GM12892 (cell line): ENCODE measurements around the gene UNC119.

Source experiments
- DNase-seq: peaks from one replicate; pipeline ENCODE4 v3.0.0; 2011; ENCODE audit not compliant: insufficient read length
- FAIRE-seq: peaks from 2 replicates; lab custom pipeline; 2011; peaks lifted over from hg19 to GRCh38; lab: Jason Lieb, UNC
- POLR2A ChIP-seq: IDR thresholded peaks from 2 replicates; pipeline ENCODE4 v1.6.1; 2011; ENCODE audit warnings: low read depth, low read length, control low read depth
- POLR2AphosphoS5 ChIP-seq: IDR thresholded peaks from 2 replicates; pipeline ENCODE4 v1.6.1; 2011; ENCODE audit warnings: low read depth, low read length, control low read depth
- TAF1 ChIP-seq: IDR thresholded peaks from 2 replicates; pipeline ENCODE4 v1.6.1; 2011; ENCODE audit warnings: low read depth, mild to moderate bottlenecking, control low read depth, low read length, borderline replicate concordance

UNC119 gene

GRCh38 chr17:28570716-28571360 lies 18.4 kb upstream of the UNC119 start:
- FAIRE-seq (peak; percentile 92), DNase-seq (peak; percentile 48)
- TF ChIP-seq POLR2A (no peak), TAF1 (0 out of 2 replicates have a peak, but pooled peaks have one; percentile 19), POLR2AphosphoS5 (no peak; the same call in 1 of the 2 replicates)

GRCh38 chr17:28569446-28569845 lies 17.0 kb upstream of the UNC119 start:
- FAIRE-seq (no peak), DNase-seq (no peak)
- TF ChIP-seq POLR2AphosphoS5 = no peak
- no peak for TF ChIP-seq POLR2A
- no peak for TF ChIP-seq TAF1

- TF ChIP-seq TAF1 (no peak), POLR2AphosphoS5 (no peak), POLR2A (no peak; the same call in 1 of the 2 replicates)
- DNase-seq (peak; percentile 31), FAIRE-seq (peak; percentile 69)
These were observed 15.2 kb upstream of the UNC119 start for GRCh38 chr17:28567604-28568003.

- no peak for DNase-seq
- no peak for FAIRE-seq
- TF ChIP-seq TAF1 (no peak), POLR2AphosphoS5 (no peak), POLR2A (no peak)
These were observed 11.1 kb upstream of the UNC119 start for GRCh38 chr17:28563475-28563874.

GRCh38 chr17:28555022-28555421 lies 2.6 kb upstream of the UNC119 start:
- DNase-seq (no peak), FAIRE-seq (no peak)
- TF ChIP-seq POLR2A (no peak), TAF1 (no peak), POLR2AphosphoS5 (no peak)

- FAIRE-seq = no peak
- TF ChIP-seq TAF1 (no peak), POLR2AphosphoS5 (no peak), POLR2A (no peak)
These were observed 2.1 kb upstream of the UNC119 start for GRCh38 chr17:28554565-28554964.

GRCh38 chr17:28553000-28553505 lies 629 bp upstream of the UNC119 start:
- TF ChIP-seq POLR2AphosphoS5 (no peak), POLR2A (no peak), TAF1 (no peak)
- FAIRE-seq (no peak), DNase-seq (no peak)

More at GRCh38 chr17:28554565-28554964, 2.1 kb upstream of the UNC119 start:
- DNase-seq = no peak

- FAIRE-seq (no peak), DNase-seq (no peak)
- TF ChIP-seq POLR2AphosphoS5 (no peak), POLR2A (no peak), TAF1 (no peak)
These were observed 826 bp downstream of the UNC119 start for GRCh38 chr17:28551421-28552175.

- no peak for FAIRE-seq
- DNase-seq = no peak
- TF ChIP-seq TAF1 = no peak
- no peak for TF ChIP-seq POLR2A
- no peak for TF ChIP-seq POLR2AphosphoS5
These were observed 1.6 kb downstream of the UNC119 start for GRCh38 chr17:28550858-28551257.

GRCh38 chr17:28549236-28550132 lies 2.9 kb downstream of the UNC119 start:
- FAIRE-seq = peak; percentile 94
- no peak for TF ChIP-seq POLR2AphosphoS5
- no peak for DNase-seq
